ENCODE results near the gene TMEM91. TPM values are rescaled to one million over a fixed set of nuclear protein-coding genes. Genes with fewer than 3 reads are reported as not detected.

Gene TMEM91
- total and polyA plus RNA-seq, 9 of the 15 experiments (the other 6 are each of a cell fraction or from before 2014, with no cell fraction given) = 1.2 to 5.2 (median 2.7) TPM

DNA sequence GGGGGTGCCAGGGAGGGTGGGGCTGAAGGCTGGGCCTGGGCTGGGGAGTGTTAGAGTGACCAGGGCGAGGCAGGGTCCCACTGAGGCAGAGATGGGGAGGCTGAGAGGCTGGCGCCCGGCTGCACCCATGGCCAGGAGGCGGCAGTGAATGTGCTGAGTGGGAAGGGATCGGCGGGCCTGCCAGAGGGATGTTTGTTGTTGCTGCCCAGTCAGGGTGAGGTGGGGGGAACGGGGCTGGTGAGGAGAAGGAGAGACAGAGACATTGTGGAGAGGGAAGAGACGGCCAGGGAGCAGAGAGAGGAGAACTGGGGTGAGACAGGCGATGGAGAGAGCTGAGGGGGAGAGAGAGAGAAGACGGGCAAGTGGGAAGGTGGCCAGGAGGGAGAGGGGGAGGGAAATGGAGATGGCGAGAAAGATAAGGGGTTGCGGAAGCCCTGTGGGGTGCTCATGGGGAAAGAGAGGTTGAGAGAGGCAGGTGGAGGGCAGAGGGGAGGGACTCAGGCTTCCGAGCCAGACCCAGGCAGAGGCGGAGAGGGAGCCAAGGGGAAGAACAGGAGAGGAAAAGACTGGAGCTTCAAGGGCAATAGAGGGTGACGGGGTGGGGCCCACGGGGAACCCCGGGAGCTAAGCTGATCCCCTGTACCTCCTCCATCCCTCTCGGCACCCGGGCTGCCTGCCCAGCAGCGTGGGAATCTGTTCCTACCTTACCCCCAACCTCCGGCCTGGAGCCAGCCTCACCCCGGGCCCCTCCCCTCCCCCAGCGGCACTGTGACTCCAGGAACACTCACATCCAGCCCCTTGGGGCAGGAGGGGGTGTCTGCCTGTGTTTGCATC is 51.5 kb downstream of the TMEM91 start (continued):
- TF ChIP-seq, protein P1, sequence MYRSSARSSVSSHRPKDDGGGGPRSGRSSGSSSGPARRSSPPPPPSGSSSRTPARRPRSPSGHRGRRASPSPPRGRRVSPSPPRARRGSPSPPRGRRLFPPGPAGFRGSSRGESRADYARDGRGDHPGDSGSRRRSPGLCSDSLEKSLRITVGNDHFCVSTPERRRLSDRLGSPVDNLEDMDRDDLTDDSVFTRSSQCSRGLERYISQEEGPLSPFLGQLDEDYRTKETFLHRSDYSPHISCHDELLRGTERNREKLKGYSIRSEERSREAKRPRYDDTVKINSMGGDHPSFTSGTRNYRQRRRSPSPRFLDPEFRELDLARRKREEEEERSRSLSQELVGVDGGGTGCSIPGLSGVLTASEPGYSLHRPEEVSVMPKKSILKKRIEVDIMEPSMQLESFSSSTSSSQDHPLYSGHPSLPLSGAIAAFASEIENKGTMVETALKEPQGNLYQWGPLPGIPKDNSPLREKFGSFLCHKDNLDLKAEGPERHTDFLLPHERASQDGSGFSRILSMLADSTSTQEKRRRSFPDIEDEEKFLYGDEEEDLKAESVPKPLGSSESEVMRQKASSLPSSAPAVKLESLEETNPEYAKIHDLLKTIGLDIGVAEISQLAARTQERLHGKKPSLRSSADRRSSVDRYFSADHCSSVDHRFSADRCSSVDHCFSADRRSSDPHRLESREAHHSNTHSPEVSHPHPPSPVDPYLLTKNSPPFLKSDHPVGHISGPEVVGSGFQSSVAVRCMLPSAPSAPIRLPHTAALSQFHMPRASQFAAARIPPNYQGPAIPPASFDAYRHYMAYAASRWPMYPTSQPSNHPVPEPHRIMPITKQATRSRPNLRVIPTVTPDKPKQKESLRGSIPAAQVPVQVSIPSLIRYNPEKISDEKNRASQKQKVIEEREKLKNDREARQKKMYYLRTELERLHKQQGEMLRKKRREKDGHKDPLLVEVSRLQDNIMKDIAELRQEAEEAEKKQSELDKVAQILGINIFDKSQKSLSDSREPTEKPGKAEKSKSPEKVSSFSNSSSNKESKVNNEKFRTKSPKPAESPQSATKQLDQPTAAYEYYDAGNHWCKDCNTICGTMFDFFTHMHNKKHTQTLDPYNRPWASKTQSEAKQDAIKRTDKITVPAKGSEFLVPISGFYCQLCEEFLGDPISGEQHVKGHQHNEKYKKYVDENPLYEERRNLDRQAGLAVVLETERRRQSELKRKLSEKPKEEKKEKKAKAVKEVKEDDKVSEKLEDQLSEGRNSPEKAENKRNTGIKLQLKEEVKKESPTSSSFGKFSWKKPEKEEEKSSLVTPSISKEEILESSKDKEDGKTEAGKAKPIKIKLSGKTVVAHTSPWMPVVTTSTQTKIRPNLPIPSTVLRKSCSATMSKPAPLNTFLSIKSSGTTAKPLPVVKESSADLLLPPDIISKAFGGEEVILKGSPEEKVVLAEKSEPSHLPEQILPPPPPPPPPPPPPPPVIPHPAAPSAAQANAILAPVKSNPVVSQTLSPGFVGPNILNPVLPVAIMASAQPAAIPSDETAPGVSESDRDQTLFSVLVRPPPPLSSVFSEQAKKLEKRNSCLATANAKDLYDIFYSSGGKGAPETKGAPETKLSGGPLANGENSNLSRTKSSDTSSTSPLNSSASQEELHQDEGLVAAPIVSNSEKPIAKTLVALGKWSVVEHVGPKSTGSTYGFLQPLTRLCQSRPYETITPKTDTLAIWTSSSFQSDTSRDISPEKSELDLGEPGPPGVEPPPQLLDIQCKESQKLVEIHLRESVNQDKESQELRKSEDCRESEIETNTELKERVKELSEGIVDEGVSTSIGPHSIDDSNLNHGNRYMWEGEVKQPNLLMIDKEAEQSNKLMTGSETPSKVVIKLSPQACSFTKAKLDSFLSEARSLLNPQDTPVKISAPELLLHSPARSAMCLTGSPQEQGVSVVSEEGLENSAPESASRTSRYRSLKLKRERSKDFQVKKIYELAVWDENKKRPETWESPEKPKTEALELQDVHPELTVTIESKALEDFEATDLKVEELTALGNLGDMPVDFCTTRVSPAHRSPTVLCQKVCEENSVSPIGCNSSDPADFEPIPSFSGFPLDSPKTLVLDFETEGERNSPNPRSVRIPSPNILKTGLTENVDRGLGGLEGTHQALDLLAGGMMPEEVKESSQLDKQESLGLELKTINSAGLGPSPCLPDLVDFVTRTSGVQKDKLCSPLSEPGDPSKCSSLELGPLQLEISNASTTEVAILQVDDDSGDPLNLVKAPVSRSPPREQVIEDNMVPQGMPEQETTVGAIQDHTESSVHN (IDR thresholded peaks at IDR 0.05; ENCODE audit: borderline replicate concordance in 1 of 2, low read depth in 1 of 2) = no peak
- TF ChIP-seq ZNF165 (CRISPR knock-in tag; IDR thresholded peaks at IDR 0.05; ENCODE audit: borderline replicate concordance) (no peak), ZC3H11A (IDR thresholded peaks at IDR 0.05; ENCODE audit: low read depth, low read length) (no peak), ILK (tag; IDR thresholded peaks at IDR 0.05; ENCODE audit: borderline replicate concordance, low read depth) (no peak), POLR2AphosphoS2 (IDR thresholded peaks at IDR 0.05; ENCODE audit: low read length) (no peak), XRCC3 (IDR thresholded peaks at IDR 0.05) (no peak), THRAP3 (IDR thresholded peaks at IDR 0.05; ENCODE audit: borderline replicate concordance) (no peak), ZBTB1 (CRISPR knock-in tag; IDR thresholded peaks at IDR 0.05; ENCODE audit: borderline replicate concordance, low read depth) (no peak), TAL1 (IDR thresholded peaks at IDR 0.05) (no peak)
- TF ChIP-seq, protein P2, sequence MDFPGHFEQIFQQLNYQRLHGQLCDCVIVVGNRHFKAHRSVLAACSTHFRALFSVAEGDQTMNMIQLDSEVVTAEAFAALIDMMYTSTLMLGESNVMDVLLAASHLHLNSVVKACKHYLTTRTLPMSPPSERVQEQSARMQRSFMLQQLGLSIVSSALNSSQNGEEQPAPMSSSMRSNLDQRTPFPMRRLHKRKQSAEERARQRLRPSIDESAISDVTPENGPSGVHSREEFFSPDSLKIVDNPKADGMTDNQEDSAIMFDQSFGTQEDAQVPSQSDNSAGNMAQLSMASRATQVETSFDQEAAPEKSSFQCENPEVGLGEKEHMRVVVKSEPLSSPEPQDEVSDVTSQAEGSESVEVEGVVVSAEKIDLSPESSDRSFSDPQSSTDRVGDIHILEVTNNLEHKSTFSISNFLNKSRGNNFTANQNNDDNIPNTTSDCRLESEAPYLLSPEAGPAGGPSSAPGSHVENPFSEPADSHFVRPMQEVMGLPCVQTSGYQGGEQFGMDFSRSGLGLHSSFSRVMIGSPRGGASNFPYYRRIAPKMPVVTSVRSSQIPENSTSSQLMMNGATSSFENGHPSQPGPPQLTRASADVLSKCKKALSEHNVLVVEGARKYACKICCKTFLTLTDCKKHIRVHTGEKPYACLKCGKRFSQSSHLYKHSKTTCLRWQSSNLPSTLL (IDR thresholded peaks at IDR 0.05) = peak; percentile 45; the same call in 1 of the 2 replicates
- TF ChIP-seq, protein P3, sequence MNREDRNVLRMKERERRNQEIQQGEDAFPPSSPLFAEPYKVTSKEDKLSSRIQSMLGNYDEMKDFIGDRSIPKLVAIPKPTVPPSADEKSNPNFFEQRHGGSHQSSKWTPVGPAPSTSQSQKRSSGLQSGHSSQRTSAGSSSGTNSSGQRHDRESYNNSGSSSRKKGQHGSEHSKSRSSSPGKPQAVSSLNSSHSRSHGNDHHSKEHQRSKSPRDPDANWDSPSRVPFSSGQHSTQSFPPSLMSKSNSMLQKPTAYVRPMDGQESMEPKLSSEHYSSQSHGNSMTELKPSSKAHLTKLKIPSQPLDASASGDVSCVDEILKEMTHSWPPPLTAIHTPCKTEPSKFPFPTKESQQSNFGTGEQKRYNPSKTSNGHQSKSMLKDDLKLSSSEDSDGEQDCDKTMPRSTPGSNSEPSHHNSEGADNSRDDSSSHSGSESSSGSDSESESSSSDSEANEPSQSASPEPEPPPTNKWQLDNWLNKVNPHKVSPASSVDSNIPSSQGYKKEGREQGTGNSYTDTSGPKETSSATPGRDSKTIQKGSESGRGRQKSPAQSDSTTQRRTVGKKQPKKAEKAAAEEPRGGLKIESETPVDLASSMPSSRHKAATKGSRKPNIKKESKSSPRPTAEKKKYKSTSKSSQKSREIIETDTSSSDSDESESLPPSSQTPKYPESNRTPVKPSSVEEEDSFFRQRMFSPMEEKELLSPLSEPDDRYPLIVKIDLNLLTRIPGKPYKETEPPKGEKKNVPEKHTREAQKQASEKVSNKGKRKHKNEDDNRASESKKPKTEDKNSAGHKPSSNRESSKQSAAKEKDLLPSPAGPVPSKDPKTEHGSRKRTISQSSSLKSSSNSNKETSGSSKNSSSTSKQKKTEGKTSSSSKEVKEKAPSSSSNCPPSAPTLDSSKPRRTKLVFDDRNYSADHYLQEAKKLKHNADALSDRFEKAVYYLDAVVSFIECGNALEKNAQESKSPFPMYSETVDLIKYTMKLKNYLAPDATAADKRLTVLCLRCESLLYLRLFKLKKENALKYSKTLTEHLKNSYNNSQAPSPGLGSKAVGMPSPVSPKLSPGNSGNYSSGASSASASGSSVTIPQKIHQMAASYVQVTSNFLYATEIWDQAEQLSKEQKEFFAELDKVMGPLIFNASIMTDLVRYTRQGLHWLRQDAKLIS (CRISPR knock-in tag; IDR thresholded peaks at IDR 0.05) = no peak

Measured in K562 (cell line).